ENCODE data around the gene DNAH14. TPM values are rescaled to one million over a fixed set of nuclear protein-coding genes. Genes with fewer than 3 reads are reported as not detected.
"Not testable (repeated sequence)": the region's sequence is repeated elsewhere in the genome, so short reads cannot be mapped to it uniquely, and the experiment has no call there.

DNAH14 gene
- total and polyA plus RNA-seq, 10 of the 15 experiments (the other 5 are each of a cell fraction or from before 2014, with no cell fraction given) = 2.0 to 7.9 (median 4.8) TPM

DNA sequence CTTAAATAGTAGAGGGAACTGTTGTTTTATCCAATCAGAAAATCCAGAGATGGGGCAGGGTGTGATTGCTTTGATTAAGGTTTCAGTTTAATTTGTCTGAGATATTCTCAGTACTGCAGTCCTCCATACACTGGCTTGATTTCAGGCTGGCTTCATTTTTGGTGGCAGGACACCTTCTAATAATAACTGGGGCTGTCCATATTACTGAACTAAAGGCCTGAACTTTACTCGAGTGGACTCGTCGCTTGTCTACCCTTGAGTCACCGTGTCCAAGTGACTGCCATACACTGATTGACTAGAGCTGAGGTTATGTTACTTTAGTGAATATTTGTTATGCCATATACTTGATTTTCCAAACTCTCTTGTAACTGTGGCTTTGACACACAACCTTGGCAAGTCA lies 228.8 kb downstream of the DNAH14 start (continued):
- no peak for TF ChIP-seq STAT1 (conservative IDR thresholded peaks at IDR 0.05)
- no peak for TF ChIP-seq RBBP5 (conservative IDR thresholded peaks at IDR 0.05)

DNA sequence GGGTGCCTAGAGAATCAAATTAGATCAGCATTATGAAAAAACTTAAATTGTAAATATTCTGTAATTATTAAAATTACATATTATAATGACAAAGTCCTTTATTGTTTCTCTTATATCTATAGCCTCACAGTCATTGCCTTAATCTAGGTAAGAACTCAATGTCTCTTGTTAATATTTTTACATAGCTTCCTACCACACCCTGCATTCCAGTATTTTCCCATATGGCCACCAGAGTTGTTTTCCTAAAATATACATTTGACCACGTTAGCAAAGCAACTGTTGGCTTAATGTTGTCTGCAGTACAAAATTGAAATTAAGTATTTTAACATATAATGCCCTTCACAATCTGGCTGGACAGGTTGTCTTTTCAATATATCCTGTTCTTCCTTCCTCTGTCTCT lies 230.3 kb downstream of the DNAH14 start:
- WGBS (ENCODE audit: insufficient coverage, insufficient replicate concordance, low lambda C conversion rate, missing lambda C conversion rate) = 0% methylated on average over 1 of the region's 1 CpG
- POLR2A ChIA-PET = no interaction called here

DNA sequence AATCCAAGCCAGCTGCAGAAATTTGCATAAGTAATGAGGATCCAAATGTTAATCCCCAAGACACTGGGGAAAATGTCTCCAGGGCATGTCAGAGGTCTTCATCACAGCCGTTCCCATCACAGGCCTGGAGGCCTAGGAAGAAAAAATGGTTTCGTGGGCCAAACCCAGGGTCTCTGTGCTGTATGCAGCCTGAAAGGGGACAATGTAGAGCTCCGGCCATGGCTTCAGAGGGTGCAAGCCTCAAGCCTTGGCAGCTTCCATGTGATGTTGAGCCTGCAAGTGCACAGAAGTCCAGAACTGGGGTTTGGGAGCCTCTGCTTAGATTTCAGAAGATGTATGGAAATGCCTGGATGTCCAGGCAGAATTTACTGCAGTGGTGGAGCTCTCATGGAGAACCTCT lies 247.9 kb downstream of the DNAH14 start:
- H3K9me3 ChIP-seq (replicated peaks; ENCODE audit: control insufficient read depth, insufficient read depth, low read length); BruUV-seq (replicated peaks); H3K27me3 ChIP-seq (replicated peaks in 1 of 2; ENCODE audit: control insufficient read depth in 2 of 2, insufficient read depth in 2 of 2, low read length in 1 of 2); in situ Hi-C loops (cut with MboI); H3K4me2 ChIP-seq (ENCODE audit: control insufficient read depth, insufficient read depth); H3K9ac ChIP-seq (ENCODE audit: control insufficient read depth, insufficient read depth, low read length); H4K20me1 ChIP-seq (ENCODE audit: control insufficient read depth, insufficient read depth); H3K27ac ChIP-seq (ENCODE audit: control insufficient read depth, insufficient read depth); DNase-seq (ENCODE audit: low read depth, low spot score); H3K4me3 ChIP-seq; ATAC-seq; H3K79me2 ChIP-seq (ENCODE audit: control insufficient read depth, insufficient read depth, low read length); H3K4me1 ChIP-seq (ENCODE audit: control insufficient read depth, insufficient read depth, low read length); H2AFZ ChIP-seq (ENCODE audit: control insufficient read depth, low read depth, low read length); SMC1A ChIA-PET (ENCODE audit: uncharacterized antibody, unreplicated experiment); FAIRE-seq; CTCF ChIA-PET; intact Hi-C loops (cut with micrococcal nuclease; ENCODE audit: unreplicated experiment); POLR2A ChIA-PET; H3K36me3 ChIP-seq (ENCODE audit: control insufficient read depth in 2 of 2, insufficient read depth in 2 of 2, low read length in 1 of 2); RAD21 ChIA-PET (ENCODE audit: unreplicated experiment): not testable (repeated sequence)
- 13% methylated on average over 3 of the region's 3 CpGs for WGBS (ENCODE audit: insufficient coverage, insufficient replicate concordance, low lambda C conversion rate, missing lambda C conversion rate)

More for the DNA sequence above, 230.3 kb downstream of the DNAH14 start:
- H3K79me2 ChIP-seq (ENCODE audit: control insufficient read depth, insufficient read depth, low read length) = no peaks in the 10 kb centered on the region
- no peak overlapping the region for H2AFZ ChIP-seq (ENCODE audit: control insufficient read depth, low read depth, low read length)
- H3K27me3 ChIP-seq (replicated peaks in 1 of 2; ENCODE audit: control insufficient read depth in 2 of 2, insufficient read depth in 2 of 2, low read length in 1 of 2) = no peaks in the 10 kb centered on the region
- no peak for ATAC-seq
- RAD21 ChIA-PET (ENCODE audit: unreplicated experiment) = no interaction called here
- CTCF ChIA-PET = no interaction called here
- no peak overlapping the region for H3K27ac ChIP-seq (ENCODE audit: control insufficient read depth, insufficient read depth)
- H3K4me3 ChIP-seq = no peak overlapping the region
- in situ Hi-C loops (cut with MboI) (no loop called here), intact Hi-C loops (cut with micrococcal nuclease; ENCODE audit: unreplicated experiment) (no loop called here)
- H3K9ac ChIP-seq (ENCODE audit: control insufficient read depth, insufficient read depth, low read length) = no peak overlapping the region
- TF ChIP-seq HDGF (IDR thresholded peaks at IDR 0.05) (no peak), EZH2 (IDR thresholded peaks at IDR 0.05; ENCODE audit: borderline replicate concordance, control insufficient read depth, low read depth, low read length) (no peak), TBL1XR1 (IDR thresholded peaks at IDR 0.05; ENCODE audit: low read depth, low read length) (no peak), WRNIP1 (IDR thresholded peaks at IDR 0.05; ENCODE audit: borderline replicate concordance, low read depth, low read length) (no peak)
- TF ChIP-seq, protein P1, sequence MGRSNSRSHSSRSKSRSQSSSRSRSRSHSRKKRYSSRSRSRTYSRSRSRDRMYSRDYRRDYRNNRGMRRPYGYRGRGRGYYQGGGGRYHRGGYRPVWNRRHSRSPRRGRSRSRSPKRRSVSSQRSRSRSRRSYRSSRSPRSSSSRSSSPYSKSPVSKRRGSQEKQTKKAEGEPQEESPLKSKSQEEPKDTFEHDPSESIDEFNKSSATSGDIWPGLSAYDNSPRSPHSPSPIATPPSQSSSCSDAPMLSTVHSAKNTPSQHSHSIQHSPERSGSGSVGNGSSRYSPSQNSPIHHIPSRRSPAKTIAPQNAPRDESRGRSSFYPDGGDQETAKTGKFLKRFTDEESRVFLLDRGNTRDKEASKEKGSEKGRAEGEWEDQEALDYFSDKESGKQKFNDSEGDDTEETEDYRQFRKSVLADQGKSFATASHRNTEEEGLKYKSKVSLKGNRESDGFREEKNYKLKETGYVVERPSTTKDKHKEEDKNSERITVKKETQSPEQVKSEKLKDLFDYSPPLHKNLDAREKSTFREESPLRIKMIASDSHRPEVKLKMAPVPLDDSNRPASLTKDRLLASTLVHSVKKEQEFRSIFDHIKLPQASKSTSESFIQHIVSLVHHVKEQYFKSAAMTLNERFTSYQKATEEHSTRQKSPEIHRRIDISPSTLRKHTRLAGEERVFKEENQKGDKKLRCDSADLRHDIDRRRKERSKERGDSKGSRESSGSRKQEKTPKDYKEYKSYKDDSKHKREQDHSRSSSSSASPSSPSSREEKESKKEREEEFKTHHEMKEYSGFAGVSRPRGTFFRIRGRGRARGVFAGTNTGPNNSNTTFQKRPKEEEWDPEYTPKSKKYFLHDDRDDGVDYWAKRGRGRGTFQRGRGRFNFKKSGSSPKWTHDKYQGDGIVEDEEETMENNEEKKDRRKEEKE (IDR thresholded peaks at IDR 0.05) = no peak
- no peaks in the 10 kb centered on the region for H3K4me1 ChIP-seq (ENCODE audit: control insufficient read depth, insufficient read depth, low read length)
- H4K20me1 ChIP-seq (ENCODE audit: control insufficient read depth, insufficient read depth) = no peaks in the 10 kb centered on the region
- DNase-seq (ENCODE audit: low read depth, low spot score) = no peak
- no peaks in the 10 kb centered on the region for H3K36me3 ChIP-seq (ENCODE audit: control insufficient read depth in 2 of 2, insufficient read depth in 2 of 2, low read length in 1 of 2)
- no peak for FAIRE-seq
- SMC1A ChIA-PET (ENCODE audit: uncharacterized antibody, unreplicated experiment) = no interaction called here
- no peak overlapping the region for H3K4me2 ChIP-seq (ENCODE audit: control insufficient read depth, insufficient read depth)
- BruUV-seq (replicated peaks) = no TSS peak
- no peaks in the 10 kb centered on the region for H3K9me3 ChIP-seq (replicated peaks; ENCODE audit: control insufficient read depth, insufficient read depth, low read length)

Data from GM12878 (cell line).